ENCODE measurements around the gene POLD3. TPM values are rescaled to one million over a fixed set of nuclear protein-coding genes. Genes with fewer than 3 reads are reported as not detected.

Gene POLD3
- total RNA-seq, 1 experiment from 2014 or later = 76.5 TPM

- intact Hi-C loops (cut with micrococcal nuclease; ENCODE audit: unreplicated experiment) = no loop called here
- Histone ChIP-seq H3K4me1 (ENCODE audit: insufficient read depth, low read length, poor library complexity, severe bottlenecking) (no peaks in the 10 kb centered on the region), H3K27ac (ENCODE audit: low read depth, low read length, poor library complexity, severe bottlenecking) (no peak overlapping the region), H3K4me3 (ENCODE audit: low read depth, low read length, poor library complexity, severe bottlenecking) (no peak overlapping the region), H3K27me3 (replicated peaks; ENCODE audit: insufficient read depth, low read depth, low read length, poor library complexity) (no peaks in the 10 kb centered on the region), H3K9me3 (ENCODE audit: low read depth, low read length, poor library complexity, severe bottlenecking) (no peaks in the 10 kb centered on the region), H3K36me3 (ENCODE audit: insufficient read depth, low read length, poor library complexity, severe bottlenecking) (no peaks in the 10 kb centered on the region)
- DNase-seq (ENCODE audit: low spot score) = no peak
- CTCF ChIA-PET = interaction anchor here (0.7 to 4.6 kb wide), 4 partner anchors 10 to 317 kb away, joined by 3 to 91 read pairs (median 14); no protein-coding TSS in a partner anchor
- TF ChIP-seq EZH2 (IDR thresholded peaks at IDR 0.05; ENCODE audit: borderline replicate concordance, low read depth, low read length, poor library complexity, severe bottlenecking) = no peak
- no peak for TF ChIP-seq CTCF (conservative IDR thresholded peaks at IDR 0.05; ENCODE audit: low read depth, low read length)
- POLR2A ChIA-PET (ENCODE audit: low non-redundant PET) = no interaction called here
- BruUV-seq (replicated peaks) = no TSS peak
Observed at GRCh38 chr11:74572349-74572748, 20.0 kb upstream of the POLD3 start.

GRCh38 chr11:74574563-74574962 is 17.8 kb upstream of the POLD3 start:
- POLR2A ChIA-PET (ENCODE audit: low non-redundant PET) = no interaction called here
- Histone ChIP-seq H3K9me3 (ENCODE audit: low read depth, low read length, poor library complexity, severe bottlenecking) (no peaks in the 10 kb centered on the region), H3K36me3 (ENCODE audit: insufficient read depth, low read length, poor library complexity, severe bottlenecking) (no peaks in the 10 kb centered on the region), H3K27ac (ENCODE audit: low read depth, low read length, poor library complexity, severe bottlenecking) (no peak overlapping the region), H3K4me3 (ENCODE audit: low read depth, low read length, poor library complexity, severe bottlenecking) (no peak overlapping the region), H3K4me1 (ENCODE audit: insufficient read depth, low read length, poor library complexity, severe bottlenecking) (peaks cover 9% of the 10 kb centered on the region), H3K27me3 (replicated peaks; ENCODE audit: insufficient read depth, low read depth, low read length, poor library complexity) (no peaks in the 10 kb centered on the region)
- no peak for DNase-seq (ENCODE audit: low spot score)
- BruUV-seq (replicated peaks) = no TSS peak
- TF ChIP-seq EZH2 (IDR thresholded peaks at IDR 0.05; ENCODE audit: borderline replicate concordance, low read depth, low read length, poor library complexity, severe bottlenecking) (no peak), CTCF (conservative IDR thresholded peaks at IDR 0.05; ENCODE audit: low read depth, low read length) (no peak)
- CTCF ChIA-PET = no interaction called here
- intact Hi-C loops (cut with micrococcal nuclease; ENCODE audit: unreplicated experiment) = no loop called here

DNA sequence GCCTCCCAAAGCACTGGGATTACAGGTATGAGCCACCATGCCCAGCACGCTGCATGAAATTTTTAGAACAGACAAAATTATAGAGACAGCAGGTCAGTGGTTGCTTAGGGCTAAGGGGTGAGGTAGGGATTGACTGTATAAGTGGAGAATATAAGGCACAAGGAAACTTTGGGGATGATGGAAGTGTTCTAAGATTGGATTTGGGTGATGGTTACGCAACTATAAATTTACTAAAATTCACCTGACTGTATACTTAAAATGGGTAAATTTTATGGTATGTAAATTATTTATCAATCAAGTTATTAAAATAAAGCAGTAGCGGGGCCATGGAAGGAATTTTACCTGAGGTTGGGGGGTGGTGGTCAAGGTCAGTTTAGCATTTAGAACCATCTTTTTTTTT is 16.4 kb upstream of the POLD3 start:
- H3K9me3 ChIP-seq (ENCODE audit: low read depth, low read length, poor library complexity, severe bottlenecking) = no peaks in the 10 kb centered on the region
- intact Hi-C loops (cut with micrococcal nuclease; ENCODE audit: unreplicated experiment) = no loop called here
- ChIA-PET CTCF (no interaction called here), POLR2A (ENCODE audit: low non-redundant PET) (no interaction called here)
- H3K4me1 ChIP-seq (ENCODE audit: insufficient read depth, low read length, poor library complexity, severe bottlenecking) = peaks cover 9% of the 10 kb centered on the region
- no peaks in the 10 kb centered on the region for H3K36me3 ChIP-seq (ENCODE audit: insufficient read depth, low read length, poor library complexity, severe bottlenecking)
- no peak overlapping the region for H3K27ac ChIP-seq (ENCODE audit: low read depth, low read length, poor library complexity, severe bottlenecking)
- DNase-seq (ENCODE audit: low spot score) = no peak
- no peak for TF ChIP-seq EZH2 (IDR thresholded peaks at IDR 0.05; ENCODE audit: borderline replicate concordance, low read depth, low read length, poor library complexity, severe bottlenecking)
- TF ChIP-seq CTCF (conservative IDR thresholded peaks at IDR 0.05; ENCODE audit: low read depth, low read length) = no peak
- no peak overlapping the region for H3K4me3 ChIP-seq (ENCODE audit: low read depth, low read length, poor library complexity, severe bottlenecking)
- BruUV-seq (replicated peaks) = no TSS peak
- no peaks in the 10 kb centered on the region for H3K27me3 ChIP-seq (replicated peaks; ENCODE audit: insufficient read depth, low read depth, low read length, poor library complexity)
